Measurements from ENCODE around the gene DCAF12. TPM values are rescaled to one million over a fixed set of nuclear protein-coding genes. Genes with fewer than 3 reads are reported as not detected.

The DCAF12 gene
- polyA plus RNA-seq, 1 of the 3 experiments (the other 2 are of a cell fraction), result 20.8 TPM

DNA sequence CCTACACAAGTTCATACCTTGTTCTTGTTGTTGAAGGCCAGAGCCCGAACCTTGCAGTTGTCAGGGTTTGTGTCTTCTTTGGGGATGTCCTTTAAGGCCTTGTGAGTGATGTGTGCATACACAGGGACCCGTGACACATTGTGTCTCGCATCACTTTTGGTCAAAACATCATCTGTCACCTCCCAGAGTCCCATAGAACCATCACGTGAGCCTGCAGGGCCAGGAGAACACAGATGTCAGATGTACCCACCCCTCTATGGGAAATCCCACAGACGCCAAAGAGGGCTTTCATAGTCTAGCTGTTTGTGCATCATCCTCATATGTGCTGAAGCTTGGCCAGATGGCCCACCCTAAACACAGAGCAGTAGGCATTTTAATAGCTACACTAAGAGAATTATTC is 28.2 kb downstream of the DCAF12 start:
- H2AFZ ChIP-seq (ENCODE audit: low read depth), result no peak overlapping the region
- no peaks in the 10 kb centered on the region for H4K20me1 ChIP-seq (ENCODE audit: insufficient read depth)
- no peaks in the 10 kb centered on the region for H3K27me3 ChIP-seq (ENCODE audit: insufficient read depth)
- DNase-seq, result no peak
- H3K9me3 ChIP-seq, result no peaks in the 10 kb centered on the region
- CTCF ChIA-PET, result interaction anchor here (1.9 kb wide), 1 partner anchor 24 kb away, joined by 5 read pairs; no protein-coding TSS in a partner anchor
- POLR2A ChIA-PET, result no interaction called here
- 91% methylated on average over 5 of the region's 5 CpGs for WGBS (ENCODE audit: low lambda C conversion rate)
- peaks cover 3% of the 10 kb centered on the region for H3F3A ChIP-seq (replicated peaks; ENCODE audit: insufficient read depth)
- H3K4me2 ChIP-seq, result no peak overlapping the region
- H3K36me3 ChIP-seq (replicated peaks in 1 of 2; ENCODE audit: control insufficient read depth in 1 of 2, insufficient read depth in 2 of 2, low read length in 1 of 2), result peaks cover 28 to 44% of the 10 kb centered on the region in 2 experiments
- no peaks in the 10 kb centered on the region for H3K4me1 ChIP-seq (ENCODE audit: control insufficient read depth in 1 of 2, insufficient read depth in 2 of 2, low read depth in 1 of 2, low read length in 1 of 2)
- no peaks in the 10 kb centered on the region for H3K9me2 ChIP-seq
- H3K79me2 ChIP-seq (ENCODE audit: insufficient read depth), result no peaks in the 10 kb centered on the region
- no peak overlapping the region for H3K27ac ChIP-seq (ENCODE audit: low read depth in 2 of 2, low read length in 1 of 2)
- no peak overlapping the region for H3K9ac ChIP-seq
- H3K4me3 ChIP-seq (ENCODE audit: low read depth in 2 of 2, low read length in 1 of 2), result no peak overlapping the region
- TF ChIP-seq MEF2A (IDR thresholded peaks at IDR 0.05; ENCODE audit: borderline replicate concordance, low read depth) (no peak), TAF1 (IDR thresholded peaks at IDR 0.05; ENCODE audit: borderline replicate concordance, low read depth, low read length) (no peak), FOXM1 (IDR thresholded peaks at IDR 0.05; ENCODE audit: low read depth) (no peak)

DNA sequence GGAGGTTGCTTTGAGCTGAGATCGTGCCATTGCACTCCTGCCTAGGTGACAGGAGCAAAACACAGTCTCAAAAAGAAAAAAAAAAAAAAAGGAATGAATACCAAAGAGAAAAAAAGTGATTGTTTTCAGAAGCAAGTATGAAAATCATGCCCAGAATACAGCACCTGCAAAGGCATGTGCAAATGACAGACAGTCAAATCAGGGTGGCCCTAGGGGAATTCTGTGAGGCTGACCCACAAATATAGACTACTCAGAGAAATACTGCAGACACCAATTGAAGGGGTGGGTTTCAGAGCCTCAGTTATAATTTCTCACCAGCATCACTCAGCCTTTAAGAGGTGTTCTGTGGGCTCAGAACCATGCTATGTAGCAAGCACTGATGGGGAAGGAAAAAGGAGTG is 28.6 kb downstream of the DCAF12 start:
- TF ChIP-seq USF2 (IDR thresholded peaks at IDR 0.05; ENCODE audit: borderline replicate concordance, low read depth, low read length) (no peak), FOXM1 (IDR thresholded peaks at IDR 0.05; ENCODE audit: low read depth) (no peak), EP300 (IDR thresholded peaks at IDR 0.05; ENCODE audit: borderline replicate concordance in 1 of 2, low read depth in 1 of 2, low read length in 1 of 2) (no peak), FOXJ3 (CRISPR knock-in tag; IDR thresholded peaks at IDR 0.05) (no peak), MEF2A (IDR thresholded peaks at IDR 0.05; ENCODE audit: borderline replicate concordance, low read depth) (no peak), SIN3A (IDR thresholded peaks at IDR 0.05; ENCODE audit: borderline replicate concordance, low read depth, low read length) (no peak), POLR2AphosphoS5 (IDR thresholded peaks at IDR 0.05; ENCODE audit: low read depth, low read length) (no peak), CHD2 (IDR thresholded peaks at IDR 0.05; ENCODE audit: low read length, partially characterized antibody) (no peak), RAD21 (IDR thresholded peaks at IDR 0.05; ENCODE audit: low read length) (no peak), JUND (IDR thresholded peaks at IDR 0.05) (no peak), FOSL2 (IDR thresholded peaks at IDR 0.05; ENCODE audit: borderline replicate concordance, low read depth) (no peak), MXI1 (IDR thresholded peaks at IDR 0.05; ENCODE audit: low read depth, low read length) (no peak), SMC3 (IDR thresholded peaks at IDR 0.05; ENCODE audit: low read depth, low read length) (no peak), RXRA (IDR thresholded peaks at IDR 0.05; ENCODE audit: borderline replicate concordance, low read depth) (no peak)
- TF ChIP-seq, protein P1, sequence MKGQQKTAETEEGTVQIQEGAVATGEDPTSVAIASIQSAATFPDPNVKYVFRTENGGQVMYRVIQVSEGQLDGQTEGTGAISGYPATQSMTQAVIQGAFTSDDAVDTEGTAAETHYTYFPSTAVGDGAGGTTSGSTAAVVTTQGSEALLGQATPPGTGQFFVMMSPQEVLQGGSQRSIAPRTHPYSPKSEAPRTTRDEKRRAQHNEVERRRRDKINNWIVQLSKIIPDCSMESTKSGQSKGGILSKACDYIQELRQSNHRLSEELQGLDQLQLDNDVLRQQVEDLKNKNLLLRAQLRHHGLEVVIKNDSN (IDR thresholded peaks at IDR 0.05; ENCODE audit: borderline replicate concordance, low read depth), result no peak
- TF ChIP-seq, protein P2, sequence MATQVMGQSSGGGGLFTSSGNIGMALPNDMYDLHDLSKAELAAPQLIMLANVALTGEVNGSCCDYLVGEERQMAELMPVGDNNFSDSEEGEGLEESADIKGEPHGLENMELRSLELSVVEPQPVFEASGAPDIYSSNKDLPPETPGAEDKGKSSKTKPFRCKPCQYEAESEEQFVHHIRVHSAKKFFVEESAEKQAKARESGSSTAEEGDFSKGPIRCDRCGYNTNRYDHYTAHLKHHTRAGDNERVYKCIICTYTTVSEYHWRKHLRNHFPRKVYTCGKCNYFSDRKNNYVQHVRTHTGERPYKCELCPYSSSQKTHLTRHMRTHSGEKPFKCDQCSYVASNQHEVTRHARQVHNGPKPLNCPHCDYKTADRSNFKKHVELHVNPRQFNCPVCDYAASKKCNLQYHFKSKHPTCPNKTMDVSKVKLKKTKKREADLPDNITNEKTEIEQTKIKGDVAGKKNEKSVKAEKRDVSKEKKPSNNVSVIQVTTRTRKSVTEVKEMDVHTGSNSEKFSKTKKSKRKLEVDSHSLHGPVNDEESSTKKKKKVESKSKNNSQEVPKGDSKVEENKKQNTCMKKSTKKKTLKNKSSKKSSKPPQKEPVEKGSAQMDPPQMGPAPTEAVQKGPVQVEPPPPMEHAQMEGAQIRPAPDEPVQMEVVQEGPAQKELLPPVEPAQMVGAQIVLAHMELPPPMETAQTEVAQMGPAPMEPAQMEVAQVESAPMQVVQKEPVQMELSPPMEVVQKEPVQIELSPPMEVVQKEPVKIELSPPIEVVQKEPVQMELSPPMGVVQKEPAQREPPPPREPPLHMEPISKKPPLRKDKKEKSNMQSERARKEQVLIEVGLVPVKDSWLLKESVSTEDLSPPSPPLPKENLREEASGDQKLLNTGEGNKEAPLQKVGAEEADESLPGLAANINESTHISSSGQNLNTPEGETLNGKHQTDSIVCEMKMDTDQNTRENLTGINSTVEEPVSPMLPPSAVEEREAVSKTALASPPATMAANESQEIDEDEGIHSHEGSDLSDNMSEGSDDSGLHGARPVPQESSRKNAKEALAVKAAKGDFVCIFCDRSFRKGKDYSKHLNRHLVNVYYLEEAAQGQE (IDR thresholded peaks at IDR 0.05; ENCODE audit: low read depth, low read length), result no peak
- TF ChIP-seq, protein P3, sequence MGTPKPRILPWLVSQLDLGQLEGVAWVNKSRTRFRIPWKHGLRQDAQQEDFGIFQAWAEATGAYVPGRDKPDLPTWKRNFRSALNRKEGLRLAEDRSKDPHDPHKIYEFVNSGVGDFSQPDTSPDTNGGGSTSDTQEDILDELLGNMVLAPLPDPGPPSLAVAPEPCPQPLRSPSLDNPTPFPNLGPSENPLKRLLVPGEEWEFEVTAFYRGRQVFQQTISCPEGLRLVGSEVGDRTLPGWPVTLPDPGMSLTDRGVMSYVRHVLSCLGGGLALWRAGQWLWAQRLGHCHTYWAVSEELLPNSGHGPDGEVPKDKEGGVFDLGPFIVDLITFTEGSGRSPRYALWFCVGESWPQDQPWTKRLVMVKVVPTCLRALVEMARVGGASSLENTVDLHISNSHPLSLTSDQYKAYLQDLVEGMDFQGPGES (IDR thresholded peaks at IDR 0.05; ENCODE audit: low read depth, low read length), result no peak
- TF ChIP-seq, protein P4, sequence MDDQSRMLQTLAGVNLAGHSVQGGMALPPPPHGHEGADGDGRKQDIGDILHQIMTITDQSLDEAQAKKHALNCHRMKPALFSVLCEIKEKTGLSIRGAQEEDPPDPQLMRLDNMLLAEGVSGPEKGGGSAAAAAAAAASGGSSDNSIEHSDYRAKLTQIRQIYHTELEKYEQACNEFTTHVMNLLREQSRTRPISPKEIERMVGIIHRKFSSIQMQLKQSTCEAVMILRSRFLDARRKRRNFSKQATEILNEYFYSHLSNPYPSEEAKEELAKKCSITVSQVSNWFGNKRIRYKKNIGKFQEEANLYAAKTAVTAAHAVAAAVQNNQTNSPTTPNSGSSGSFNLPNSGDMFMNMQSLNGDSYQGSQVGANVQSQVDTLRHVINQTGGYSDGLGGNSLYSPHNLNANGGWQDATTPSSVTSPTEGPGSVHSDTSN (IDR thresholded peaks at IDR 0.05), result no peak
- no peak overlapping the region for H3K27ac ChIP-seq (ENCODE audit: low read depth in 2 of 2, low read length in 1 of 2)
- DNase-seq, result no peak
- no peaks in the 10 kb centered on the region for H3K9me2 ChIP-seq
- H3K9ac ChIP-seq, result no peak overlapping the region
- WGBS (ENCODE audit: low lambda C conversion rate), result 100% methylated on average over 1 of the region's 1 CpG
- H3K4me1 ChIP-seq (ENCODE audit: control insufficient read depth in 1 of 2, insufficient read depth in 2 of 2, low read depth in 1 of 2, low read length in 1 of 2), result no peaks in the 10 kb centered on the region
- H3K4me2 ChIP-seq, result no peak overlapping the region
- H3K4me3 ChIP-seq (ENCODE audit: low read depth in 2 of 2, low read length in 1 of 2), result no peak overlapping the region
- H3K36me3 ChIP-seq (replicated peaks in 1 of 2; ENCODE audit: control insufficient read depth in 1 of 2, insufficient read depth in 2 of 2, low read length in 1 of 2), result peaks cover 32 to 43% of the 10 kb centered on the region in 2 experiments
- ChIA-PET POLR2A (no interaction called here), CTCF (no interaction called here)
- H2AFZ ChIP-seq (ENCODE audit: low read depth), result no peak overlapping the region
- H4K20me1 ChIP-seq (ENCODE audit: insufficient read depth), result no peaks in the 10 kb centered on the region
- no peaks in the 10 kb centered on the region for H3K27me3 ChIP-seq (ENCODE audit: insufficient read depth)
- no peaks in the 10 kb centered on the region for H3K9me3 ChIP-seq
- no peaks in the 10 kb centered on the region for H3K79me2 ChIP-seq (ENCODE audit: insufficient read depth)
- peaks cover 3% of the 10 kb centered on the region for H3F3A ChIP-seq (replicated peaks; ENCODE audit: insufficient read depth)

Data from SK-N-SH (cell line).